Trophoblast cell (in vitro differentiated cells and primary cell): ENCODE results near the gene NT5DC3.

Source experiments
- DNase-seq, 2 donors: peaks; one replicate each; pipeline ENCODE4 v3.0.0-alpha.2; 2016
- H2AFZ ChIP-seq: 2 replicates; pipeline ENCODE4 v1.6.1; 2013; ENCODE audit warnings: low read length, moderate library complexity, mild to moderate bottlenecking; ENCODE audit not compliant: insufficient read depth, poor library complexity
- H2AK5ac ChIP-seq: 2 replicates; pipeline ENCODE4 v1.6.1; 2013; ENCODE audit warnings: mild to moderate bottlenecking, low read length
- H2BK120ac ChIP-seq: 2 replicates; pipeline ENCODE4 v1.6.1; 2013; ENCODE audit warnings: low read length, mild to moderate bottlenecking, moderate library complexity; ENCODE audit not compliant: insufficient read depth, poor library complexity
- H2BK12ac ChIP-seq: 2 replicates; pipeline ENCODE4 v1.6.1; 2013; ENCODE audit warnings: mild to moderate bottlenecking, low read length, moderate library complexity
- H2BK5ac ChIP-seq: 2 replicates; pipeline ENCODE4 v1.6.1; 2013; ENCODE audit warnings: low read length, low read depth, moderate library complexity, mild to moderate bottlenecking; ENCODE audit not compliant: poor library complexity
- H3K14ac ChIP-seq: 2 replicates; pipeline ENCODE4 v1.6.1; 2013; ENCODE audit warnings: mild to moderate bottlenecking, low read length
- H3K18ac ChIP-seq: 2 replicates; pipeline ENCODE4 v1.6.1; 2013; ENCODE audit warnings: mild to moderate bottlenecking, low read length
- H3K23ac ChIP-seq: 2 replicates; pipeline ENCODE4 v1.6.1; 2013; ENCODE audit warnings: low read length
- H3K27ac ChIP-seq: 2 replicates; pipeline ENCODE4 v1.5.1; 2013; ENCODE audit warnings: low read depth, mild to moderate bottlenecking, inconsistent platforms, low read length, moderate library complexity
- H3K27me3 ChIP-seq: 2 replicates; pipeline ENCODE4 v1.6.1; 2013; ENCODE audit warnings: inconsistent platforms, mild to moderate bottlenecking, low read length, moderate library complexity; ENCODE audit not compliant: insufficient read depth
- H3K36me3 ChIP-seq, 2 experiments: 1 replicate in 1 of 2; 2 replicates in 1 of 2; pipeline ENCODE4 v1.6.1; 2013; ENCODE audit warnings: low read length in 2 of 2, mild to moderate bottlenecking in 2 of 2, moderate library complexity in 1 of 2; ENCODE audit not compliant: insufficient read depth in 2 of 2, control insufficient read depth in 1 of 2
- H3K4ac ChIP-seq: 2 replicates; pipeline ENCODE4 v1.6.1; 2013; ENCODE audit warnings: low read depth, mild to moderate bottlenecking, low read length, moderate library complexity
- H3K4me1 ChIP-seq, 2 experiments: 1 replicate in 1 of 2; 2 replicates in 1 of 2; pipeline ENCODE4 v1.6.1; 2013; ENCODE audit warnings: low read length in 2 of 2, mild to moderate bottlenecking in 2 of 2, moderate library complexity in 1 of 2; ENCODE audit not compliant: insufficient read depth in 2 of 2, control insufficient read depth in 1 of 2
- H3K4me2 ChIP-seq: 2 replicates; pipeline ENCODE4 v1.6.1; 2013; ENCODE audit warnings: inconsistent platforms, mild to moderate bottlenecking, low read length, moderate library complexity
- H3K4me3 ChIP-seq: 2 replicates; pipeline ENCODE4 v1.5.1; 2013; ENCODE audit warnings: mild to moderate bottlenecking, low read depth, low read length, inconsistent platforms
- H3K79me1 ChIP-seq: one replicate; pipeline ENCODE4 v1.6.1; 2013; ENCODE audit warnings: low read length
- H3K79me2 ChIP-seq: 2 replicates; pipeline ENCODE4 v1.6.1; 2013; ENCODE audit warnings: low read length, mild to moderate bottlenecking; ENCODE audit not compliant: control insufficient read depth, insufficient read depth, poor library complexity
- H3K9ac ChIP-seq: 2 replicates; pipeline ENCODE4 v1.6.1; 2013; ENCODE audit warnings: mild to moderate bottlenecking, low read length
- H3K9me3 ChIP-seq: 2 replicates; pipeline ENCODE4 v1.6.1; 2013; ENCODE audit warnings: low read depth, mild to moderate bottlenecking, control low read depth, inconsistent platforms, low read length; ENCODE audit not compliant: insufficient read depth
- H4K12ac ChIP-seq: 2 replicates; pipeline ENCODE4 v1.6.1; 2013; ENCODE audit warnings: low read depth, mild to moderate bottlenecking, low read length, moderate library complexity
- H4K8ac ChIP-seq: 2 replicates; pipeline ENCODE4 v1.6.1; 2013; ENCODE audit warnings: low read depth, mild to moderate bottlenecking, low read length, moderate library complexity
- H4K91ac ChIP-seq: one replicate; pipeline ENCODE4 v1.6.1; 2013; ENCODE audit warnings: low read depth, mild to moderate bottlenecking, low read length, moderate library complexity
- WGBS: extraction: QIAGEN DNeasy Blood & Tissue Kit; methylation state at CpG from one replicate; pipeline ENCODE4 v1.1.7; 2013; ENCODE audit warnings: missing lambda C conversion rate; ENCODE audit not compliant: insufficient read length, insufficient coverage; ENCODE audit errors: extremely low coverage; 5-methylcytosine and 5-hydroxymethylcytosine counted together

The NT5DC3 gene

DNA sequence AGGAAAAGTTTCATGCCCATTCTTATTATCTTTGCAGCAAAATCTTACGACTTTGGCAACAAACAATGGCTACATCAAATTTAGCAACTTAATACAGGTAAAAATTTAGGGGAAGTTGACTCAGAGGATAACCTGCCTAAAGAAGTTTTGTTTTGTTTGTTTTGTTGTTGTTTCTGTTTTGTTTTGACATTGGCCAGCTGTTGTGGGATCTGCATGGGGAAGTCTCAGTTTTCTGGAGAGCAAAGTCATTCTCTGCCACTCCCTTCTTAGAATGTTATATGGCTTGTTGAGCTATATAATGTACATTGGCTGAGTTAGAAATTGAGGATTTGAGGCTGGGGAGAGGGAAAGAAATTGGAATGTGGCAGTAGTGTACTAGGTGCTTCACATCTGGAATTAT, 109.5 kb downstream of the NT5DC3 start:
- H3K4me1 ChIP-seq, result no peaks in the 10 kb centered on the region
- H4K91ac ChIP-seq, result no peak overlapping the region
- no peak overlapping the region for H3K9ac ChIP-seq
- no peak overlapping the region for H3K18ac ChIP-seq
- no peak overlapping the region for H3K27ac ChIP-seq
- no peak for DNase-seq
- H3K23ac ChIP-seq, result no peak overlapping the region
- no peak overlapping the region for H2BK12ac ChIP-seq
- no peaks in the 10 kb centered on the region for H3K79me2 ChIP-seq
- H3K4ac ChIP-seq, result no peak overlapping the region
- H2BK120ac ChIP-seq, result no peak overlapping the region
- no peak overlapping the region for H2BK5ac ChIP-seq
- no peak overlapping the region for H4K12ac ChIP-seq
- no peak overlapping the region for H4K8ac ChIP-seq
- H3K4me3 ChIP-seq, result no peak overlapping the region
- no peaks in the 10 kb centered on the region for H3K27me3 ChIP-seq
- no peak overlapping the region for H2AFZ ChIP-seq
- no peaks in the 10 kb centered on the region for H3K36me3 ChIP-seq
- H2AK5ac ChIP-seq, result no peak overlapping the region
- H3K79me1 ChIP-seq, result no peaks in the 10 kb centered on the region
- no CpG with 5 or more reads among the region's 1 CpG for WGBS
- peaks cover 2% of the 10 kb centered on the region for H3K9me3 ChIP-seq
- H3K14ac ChIP-seq, result no peak overlapping the region
- H3K4me2 ChIP-seq, result no peak overlapping the region

DNA sequence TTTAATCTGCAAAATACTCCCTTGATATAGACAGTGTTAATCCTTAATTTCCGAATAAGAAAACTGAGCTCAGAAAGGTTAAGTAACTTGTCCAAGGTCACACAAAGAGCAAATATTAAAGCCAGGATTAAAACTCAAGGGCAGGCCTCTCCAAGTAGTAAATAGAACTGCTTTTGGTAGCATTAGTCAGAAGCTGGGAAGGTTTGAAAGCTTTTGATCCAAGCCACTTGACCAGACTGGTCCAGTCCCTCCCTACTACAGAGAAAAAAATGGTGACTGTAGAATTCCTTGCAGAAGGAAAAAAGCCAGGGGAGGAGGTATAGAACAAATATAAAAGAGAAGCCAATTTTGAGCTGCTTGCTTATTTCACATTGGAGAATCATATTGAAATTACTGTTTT, 111.5 kb downstream of the NT5DC3 start:
- no peak overlapping the region for H3K4me2 ChIP-seq
- no CpG with 5 or more reads among the region's 1 CpG for WGBS

DNA sequence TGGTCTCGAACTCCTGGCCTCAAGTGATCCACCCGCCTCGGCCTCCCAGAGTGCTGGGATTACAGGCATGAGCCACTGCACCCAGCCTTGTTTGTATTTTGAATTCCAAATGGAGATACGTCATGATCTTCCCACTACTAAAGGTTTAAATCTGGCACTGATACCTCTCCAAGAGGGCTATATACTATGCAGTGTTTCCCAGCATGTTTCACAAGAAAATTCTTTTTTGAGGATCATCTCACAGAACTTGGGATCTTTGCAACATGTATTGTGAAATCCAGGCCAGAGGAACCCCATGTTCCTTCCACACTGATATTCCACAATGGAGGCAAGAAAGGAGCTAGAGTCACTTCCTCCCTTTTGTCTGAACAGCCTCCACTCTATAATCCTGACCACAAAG, 112.7 kb downstream of the NT5DC3 start:
- Histone ChIP-seq H3K79me2 (no peaks in the 10 kb centered on the region), H3K27me3 (no peaks in the 10 kb centered on the region), H3K9me3 (peaks cover 2% of the 10 kb centered on the region), H2BK12ac (no peak overlapping the region), H4K8ac (no peak overlapping the region), H3K27ac (no peak overlapping the region), H3K9ac (no peak overlapping the region), H3K4me1 (no peaks in the 10 kb centered on the region), H3K18ac (no peak overlapping the region), H3K23ac (no peak overlapping the region), H3K4me3 (no peak overlapping the region), H3K4me2 (no peak overlapping the region), H3K36me3 (no peaks in the 10 kb centered on the region), H3K79me1 (no peaks in the 10 kb centered on the region), H2BK120ac (no peak overlapping the region), H3K4ac (no peak overlapping the region), H2AFZ (no peak overlapping the region), H2BK5ac (no peak overlapping the region), H3K14ac (no peak overlapping the region), H2AK5ac (no peak overlapping the region), H4K91ac (no peak overlapping the region), H4K12ac (no peak overlapping the region)
- DNase-seq, result no peak
- no CpG with 5 or more reads among the region's 4 CpGs for WGBS

More for the DNA sequence above, 111.5 kb downstream of the NT5DC3 start:
- Histone ChIP-seq H3K36me3 (no peaks in the 10 kb centered on the region), H2BK5ac (no peak overlapping the region), H4K8ac (no peak overlapping the region), H3K27me3 (no peaks in the 10 kb centered on the region), H3K79me2 (no peaks in the 10 kb centered on the region), H3K9ac (no peak overlapping the region), H3K4me3 (no peak overlapping the region), H3K14ac (no peak overlapping the region), H3K18ac (no peak overlapping the region), H3K79me1 (no peaks in the 10 kb centered on the region), H2AFZ (no peak overlapping the region), H2BK12ac (no peak overlapping the region), H3K4ac (no peak overlapping the region), H3K9me3 (peaks cover 2% of the 10 kb centered on the region), H2BK120ac (no peak overlapping the region), H2AK5ac (no peak overlapping the region), H4K12ac (no peak overlapping the region), H3K4me1 (no peaks in the 10 kb centered on the region), H4K91ac (no peak overlapping the region), H3K27ac (no peak overlapping the region), H3K23ac (no peak overlapping the region)
- no peak for DNase-seq

DNA sequence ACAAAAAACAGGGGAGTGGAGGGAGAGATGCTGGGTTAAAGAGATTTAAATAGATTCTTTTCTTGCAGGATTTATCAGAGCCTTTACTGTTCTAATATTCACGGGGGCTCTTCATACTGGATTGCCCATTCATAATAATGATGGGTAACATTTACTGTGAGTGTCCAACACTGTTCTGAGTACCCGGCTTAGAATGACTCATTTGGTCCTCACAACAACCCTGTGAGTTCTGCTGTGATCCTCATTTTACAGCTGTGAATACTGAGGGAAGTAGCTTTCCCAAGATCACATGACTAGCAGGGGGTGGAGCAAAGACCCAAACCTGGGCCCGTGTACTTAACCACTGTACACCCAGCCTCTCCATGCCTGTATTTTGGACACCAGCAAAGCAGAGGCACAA, 113.4 kb downstream of the NT5DC3 start:
- H3K14ac ChIP-seq, result no peak overlapping the region
- no peaks in the 10 kb centered on the region for H3K4me1 ChIP-seq
- no peak overlapping the region for H3K23ac ChIP-seq
- no peak overlapping the region for H2AK5ac ChIP-seq
- H3K79me2 ChIP-seq, result no peaks in the 10 kb centered on the region
- H4K12ac ChIP-seq, result no peak overlapping the region
- H2BK5ac ChIP-seq, result no peak overlapping the region
- no peak overlapping the region for H2AFZ ChIP-seq
- no peak overlapping the region for H3K4me3 ChIP-seq
- H3K36me3 ChIP-seq, result no peaks in the 10 kb centered on the region
- no CpG with 5 or more reads among the region's 3 CpGs for WGBS
- H4K8ac ChIP-seq, result no peak overlapping the region
- no peaks in the 10 kb centered on the region for H3K79me1 ChIP-seq
- no peak overlapping the region for H2BK120ac ChIP-seq
- no peak overlapping the region for H3K18ac ChIP-seq
- no peak overlapping the region for H3K4me2 ChIP-seq
- peaks cover 2% of the 10 kb centered on the region for H3K9me3 ChIP-seq
- H3K27ac ChIP-seq, result no peak overlapping the region
- no peak overlapping the region for H2BK12ac ChIP-seq
- no peaks in the 10 kb centered on the region for H3K27me3 ChIP-seq
- H4K91ac ChIP-seq, result no peak overlapping the region
- no peak overlapping the region for H3K4ac ChIP-seq
- no peak overlapping the region for H3K9ac ChIP-seq
- no peak for DNase-seq
